Pancreas (tissue), 10 donors: Measurements from ENCODE around the gene GDI2. TPM values are rescaled to one million over a fixed set of nuclear protein-coding genes. Genes with fewer than 3 reads are reported as not detected.
"Not testable (repeated sequence)": the region's sequence is repeated elsewhere in the genome, so short reads cannot be mapped to it uniquely, and the experiment has no call there.

Source experiments
- ATAC-seq, 4 donors: fragments of 200-7000 bp; cut with Tn5 transposase; one replicate each; pipeline versions ENCODE4 v1.8.0 to v1.9.1; 2020; ENCODE audit warnings: mild to moderate bottlenecking in 4 of 4, moderate library complexity in 4 of 4
- DNase-seq, 6 donors: peaks; one replicate each; pipeline ENCODE4 v3.0.0-alpha.2; 2020
- FAIRE-seq: peaks from 2 replicates; lab custom pipeline; 2012; peaks lifted over from hg19 to GRCh38; lab: Jason Lieb, UNC
- H3K27ac ChIP-seq, 4 donors: fragments of 200-600 bp; sonication (generic); 1 replicate in 3 of 4; 2 replicates in 1 of 4; pipeline versions ENCODE4 v1.5.0 to v1.8.0; 2020
- H3K27me3 ChIP-seq, 4 donors: fragments of 200-600 bp; one replicate each; pipeline ENCODE4 v1.8.0; 2021
- H3K36me3 ChIP-seq, 3 donors: fragments of 200-600 bp; sonication (generic) in 1 of 3; one replicate each; pipeline versions ENCODE4 v1.5.0 to v1.8.0; 2020 to 2021
- H3K4me1 ChIP-seq, 3 donors: fragments of 200-600 bp; one replicate each; pipeline ENCODE4 v1.8.0; 2021
- H3K4me3 ChIP-seq, 4 donors: fragments of 200-600 bp; sonication (generic) in 2 of 4; one replicate each; pipeline versions ENCODE4 v1.5.0 to v1.8.0; 2020 to 2021
- H3K9me3 ChIP-seq, 4 donors: fragments of 200-600 bp; one replicate each; pipeline ENCODE4 v1.8.0; 2021
- CTCF ChIP-seq, 4 donors: fragments of 200-600 bp; sonication (generic) in 3 of 4; IDR thresholded peaks; one replicate each; pipeline versions ENCODE4 v1.5.0 to v1.8.0; 2021; ENCODE audit warnings: antibody characterized with exemption in 4 of 4
- WGBS, 2 donors: extraction: QIAGEN DNeasy Blood & Tissue Kit; methylation state at CpG; one replicate each; pipeline ENCODE4 v1.1.7; 2013; 5-methylcytosine and 5-hydroxymethylcytosine counted together
- intact Hi-C, 3 donors: fragments of 100-400 bp; cut with DNase I; formaldehyde crosslinking; loops; one replicate each; pipeline versions ENCODE4 v1.11.1 to v1.14.2; 2022
- polyA plus RNA-seq, 2 donors: library from polyadenylated mRNA; stranded (reverse); fragments of 200-250 nt; gene quantifications; one replicate each; pipeline ENCODE4 v1.2.3, GENCODE V29; 2013
- total RNA-seq, 6 donors: library from RNA; stranded (reverse); fragmentation: NEBNext Ultra II Directional in 4 of 6; extraction: Animal tissue kit (Norgen Biotek cat#: 25700) in 4 of 6; gene quantifications; one replicate each; pipeline versions ENCODE4 v1.2.1 to v1.2.4, GENCODE V29; 2021 to 2023
- donor health status: healthy with polysubstance abuse.
- donor health status: DM: no; HTN: no; CAD: no; lungs with moderate emphysema.
- donor health status: DM: no; HTN: no; CAD: no.
- donor health status: control.
- donor health status: control.
- donor health status: Bipolar disorder and iron deficiency.
- donor health status: DM: yes; HTN: yes; CAD: no.
- donor health status: DM: no; HTN: no; CAD: no.
- donor health status: DM: no; HTN: no; CAD: no.
- donor health status: DM: yes; HTN: yes; CAD: no.

The GDI2 gene
- total and polyA plus RNA-seq, 8 donors: 46.5 to 171 (median 129) TPM

DNA sequence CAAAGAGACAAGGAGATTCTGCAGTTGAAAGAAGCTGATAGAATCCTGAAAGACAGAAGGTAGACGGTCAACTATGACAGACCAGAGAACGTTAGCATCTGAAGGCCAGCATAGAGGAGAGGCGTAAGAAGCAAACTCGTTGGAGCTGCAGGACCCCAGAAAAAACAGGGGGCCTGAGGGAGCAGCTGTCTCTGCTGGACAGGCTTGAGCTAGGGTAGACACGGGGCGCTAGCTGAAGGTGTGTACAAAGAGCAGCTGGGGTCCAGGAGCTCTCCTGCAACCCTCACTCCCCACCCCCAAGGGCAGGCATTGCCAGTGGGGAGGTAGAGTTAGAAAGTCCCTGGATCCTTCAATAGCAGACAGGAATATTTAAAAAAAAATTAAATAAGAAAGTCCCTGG, 14.6 kb upstream of the GDI2 start:
- no peaks in the 10 kb centered on the region for H3K9me3 ChIP-seq
- intact Hi-C loops: no loop called here
- FAIRE-seq (no peak), ATAC-seq (no peak), DNase-seq (no peak)
- H3K27ac ChIP-seq: no peak overlapping the region
- 83 to 87% methylated on average over 6 of the region's 6 CpGs for WGBS, 2 donors
- no peak for TF ChIP-seq CTCF (IDR thresholded peaks at IDR 0.05)
- H3K4me3 ChIP-seq: no peak overlapping the region
- no peaks in the 10 kb centered on the region for H3K36me3 ChIP-seq
- no peaks in the 10 kb centered on the region for H3K27me3 ChIP-seq
- H3K4me1 ChIP-seq: peaks cover 0 to 4% (median 0%) of the 10 kb centered on the region in 3 donors

DNA sequence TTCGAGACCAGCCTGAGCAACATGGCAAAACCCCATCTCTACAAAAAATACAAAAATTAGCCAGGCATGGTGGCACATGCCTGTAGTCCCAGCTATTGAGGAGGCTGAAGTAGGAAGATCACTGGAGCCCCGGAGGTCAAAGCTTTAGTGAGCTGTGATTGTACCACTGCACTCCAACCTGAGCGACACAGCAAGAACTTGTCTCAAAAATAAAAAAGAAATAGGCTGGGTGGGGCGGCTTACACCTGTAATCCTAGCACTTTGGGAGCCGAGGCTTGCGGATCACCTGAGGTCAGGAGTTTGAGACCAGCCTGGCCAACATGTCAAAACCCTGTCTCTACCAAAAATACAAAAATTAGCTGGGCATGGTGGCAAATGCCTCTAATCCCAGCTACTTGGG, 13.3 kb upstream of the GDI2 start:
- H3K27ac ChIP-seq, intact Hi-C loops, H3K4me1 ChIP-seq, DNase-seq, ATAC-seq, H3K36me3 ChIP-seq, H3K27me3 ChIP-seq, H3K9me3 ChIP-seq, H3K4me3 ChIP-seq, FAIRE-seq: not testable (repeated sequence)
- WGBS, 2 donors: 92 to 94% methylated on average over 6 of the region's 6 CpGs

DNA sequence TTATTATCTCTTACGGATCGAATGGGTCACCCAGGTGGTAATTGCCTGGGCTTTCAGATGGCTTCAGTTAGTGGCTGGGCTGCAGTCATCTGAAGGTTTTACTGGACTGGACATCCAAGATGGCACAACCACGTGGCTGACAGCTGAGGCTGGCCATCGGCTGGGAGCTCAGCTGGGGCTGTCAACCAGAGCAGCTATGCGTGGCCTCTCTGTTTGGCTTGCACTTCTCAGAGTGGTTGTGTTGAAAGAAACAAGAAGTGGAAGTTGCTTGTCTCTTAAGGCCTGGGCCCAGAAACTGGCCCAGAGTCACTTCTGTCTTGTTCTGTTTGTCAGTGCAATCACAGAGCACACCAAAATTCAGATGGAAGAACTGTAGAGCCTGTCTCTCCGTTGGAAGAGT, 5.7 kb upstream of the GDI2 start:
- FAIRE-seq (no peak), DNase-seq (no peak), ATAC-seq (no peak)
- H3K27ac ChIP-seq: no peak overlapping the region
- intact Hi-C loops: no loop called here
- WGBS, 2 donors: 83 to 92% methylated on average over 6 of the region's 6 CpGs
- H3K36me3 ChIP-seq: no peaks in the 10 kb centered on the region
- H3K4me1 ChIP-seq: peaks cover 0 to 9% (median 7%) of the 10 kb centered on the region in 3 donors
- no peak overlapping the region for H3K4me3 ChIP-seq
- H3K27me3 ChIP-seq: no peaks in the 10 kb centered on the region
- no peaks in the 10 kb centered on the region for H3K9me3 ChIP-seq
- TF ChIP-seq CTCF (IDR thresholded peaks at IDR 0.05): no peak

- intact Hi-C loops: no loop called here
- no peaks in the 10 kb centered on the region for H3K27me3 ChIP-seq
- FAIRE-seq: no peak
- H3K9me3 ChIP-seq: no peaks in the 10 kb centered on the region
- no peaks in the 10 kb centered on the region for H3K36me3 ChIP-seq
- DNase-seq: no peak
- no peak overlapping the region for H3K4me3 ChIP-seq
- TF ChIP-seq CTCF (IDR thresholded peaks at IDR 0.05): no peak
- H3K4me1 ChIP-seq: peaks cover 0 to 9% (median 7%) of the 10 kb centered on the region in 3 donors
- 94 to 96% methylated on average over 2 of the region's 2 CpGs for WGBS, 2 donors
- no peak for ATAC-seq
- no peak overlapping the region for H3K27ac ChIP-seq
These were observed 4.8 kb upstream of the GDI2 start for GRCh38 chr10:5818048-5818331.

DNA sequence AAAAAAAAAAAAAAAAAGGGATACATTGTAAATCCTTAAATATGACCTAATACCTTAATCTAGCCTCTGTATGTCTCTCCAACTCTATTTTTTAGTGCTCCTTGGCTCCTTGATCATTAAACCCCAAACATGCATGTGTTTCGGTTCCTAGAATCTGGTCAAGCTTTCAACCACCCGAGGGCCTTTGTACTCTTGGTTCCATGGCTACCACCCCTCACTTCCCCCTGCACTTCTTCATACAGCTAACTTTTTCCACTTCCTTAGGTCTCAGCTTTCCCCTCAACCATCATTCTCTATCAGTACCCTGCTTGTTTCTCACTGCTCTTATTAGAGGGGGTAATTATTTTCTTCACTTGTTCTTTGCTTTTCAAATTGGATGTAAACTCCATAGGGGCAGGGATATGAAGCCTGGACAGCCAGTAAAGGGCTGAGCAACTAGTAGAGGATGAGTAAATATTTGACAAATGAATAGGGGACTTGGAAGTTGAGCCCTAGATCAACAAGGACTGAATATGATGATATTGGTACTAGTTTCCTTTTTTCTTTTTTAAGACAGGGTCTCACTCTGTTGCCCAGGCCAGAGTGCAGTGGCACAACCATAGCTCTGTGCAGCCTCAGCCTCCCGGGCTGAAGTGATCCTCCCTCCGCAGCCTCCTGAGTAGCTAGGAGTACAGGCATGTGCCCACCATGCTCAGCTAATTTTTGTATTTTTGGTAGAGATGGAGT, 4.3 kb upstream of the GDI2 start:
- WGBS, 2 donors: 90% methylated on average over 4 of the region's 4 CpGs
- no peaks in the 10 kb centered on the region for H3K27me3 ChIP-seq
- no peaks in the 10 kb centered on the region for H3K36me3 ChIP-seq
- FAIRE-seq (no peak), ATAC-seq (no peak), DNase-seq (no peak)
- H3K9me3 ChIP-seq: no peaks in the 10 kb centered on the region
- peaks cover 0 to 9% (median 7%) of the 10 kb centered on the region in 3 donors for H3K4me1 ChIP-seq
- intact Hi-C loops: no loop called here
- TF ChIP-seq CTCF (IDR thresholded peaks at IDR 0.05): no peak
- no peak overlapping the region for H3K4me3 ChIP-seq
- no peak overlapping the region for H3K27ac ChIP-seq
